ENCODE data around the gene PCP4.

The PCP4 gene

DNA sequence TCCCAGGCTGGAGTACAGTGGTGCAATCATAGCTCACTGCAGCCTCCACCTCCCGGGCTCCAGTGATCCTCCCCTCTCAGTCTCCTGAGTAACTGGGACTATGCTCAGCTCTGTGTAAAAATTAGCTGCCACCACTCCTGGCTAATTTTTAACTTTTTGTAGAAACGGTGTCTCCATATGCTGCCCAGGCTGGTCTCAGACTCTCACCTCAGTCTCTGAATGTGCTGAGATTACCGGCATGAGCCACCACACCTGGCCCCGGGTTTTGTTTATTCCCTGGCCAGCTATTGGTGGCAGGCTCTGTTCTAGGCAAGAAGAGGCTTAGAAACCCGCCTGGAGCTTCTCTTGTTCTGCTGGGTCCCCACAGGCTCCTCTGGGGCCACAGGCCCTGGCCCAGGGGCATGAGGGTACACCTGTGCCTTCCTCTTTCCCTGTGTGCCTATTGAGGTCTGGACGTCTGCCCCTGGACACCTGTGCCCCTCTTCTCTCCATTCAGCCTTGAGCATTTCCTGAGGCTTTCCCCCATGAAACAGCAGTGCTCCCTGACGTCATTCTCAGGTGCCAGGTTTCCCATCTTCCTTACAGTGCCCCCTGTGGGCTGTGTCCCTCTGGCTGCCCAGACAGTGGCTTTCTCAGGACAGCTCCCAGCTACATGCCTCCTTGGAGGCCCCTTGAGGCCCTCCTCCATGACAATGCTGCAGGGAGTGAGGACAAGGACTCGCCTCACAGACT, 57.5 kb downstream of the PCP4 start:
- DNase-seq: no peak

DNA sequence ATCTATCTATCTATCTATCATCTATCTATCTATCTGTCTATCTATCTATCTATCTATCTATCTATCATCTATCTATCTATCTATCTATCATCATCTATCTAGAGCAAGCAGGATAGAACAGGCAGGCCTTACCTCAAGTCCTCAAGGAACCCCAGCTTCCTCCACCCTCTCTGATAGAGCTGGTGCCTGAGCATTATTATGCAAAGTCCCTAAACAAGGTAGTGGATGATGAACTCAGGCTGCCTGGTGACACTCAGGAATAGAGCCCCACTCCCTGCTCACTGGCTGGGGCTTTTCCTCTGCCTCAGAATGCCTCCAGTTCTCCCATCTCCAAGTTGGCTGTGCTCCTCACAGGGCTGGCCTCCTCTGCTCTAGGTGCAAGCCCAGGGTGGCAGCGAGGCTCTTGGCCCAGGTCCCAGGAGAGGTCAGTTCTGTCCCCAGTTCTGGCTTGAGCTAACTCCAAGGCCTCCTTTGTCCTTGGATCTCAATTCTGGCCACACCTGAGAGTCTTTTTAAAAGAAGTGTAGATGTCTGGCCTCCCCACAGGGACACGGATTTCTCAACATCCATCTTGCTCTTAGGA, 60.2 kb downstream of the PCP4 start:
- no peak for DNase-seq

DNA sequence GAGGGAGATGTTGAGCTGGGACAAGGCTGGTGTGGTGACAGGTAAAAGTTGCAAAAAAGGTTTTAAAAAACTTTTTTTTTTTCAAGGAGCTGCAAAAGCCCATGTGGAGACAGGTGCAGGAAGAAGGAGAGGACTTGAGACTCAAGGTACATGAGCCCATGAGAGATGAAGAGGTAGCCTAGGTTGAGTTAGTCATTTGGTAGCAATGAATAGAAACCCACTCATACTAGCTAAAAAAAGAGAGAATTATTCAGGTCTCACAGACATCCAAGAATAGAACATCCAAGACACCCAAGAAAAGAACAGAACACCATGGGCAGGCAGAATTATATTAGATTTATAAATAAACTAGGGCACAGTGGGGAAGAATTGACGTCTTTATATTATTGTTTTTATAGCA, 65.1 kb downstream of the PCP4 start:
- DNase-seq: no peak

DNA sequence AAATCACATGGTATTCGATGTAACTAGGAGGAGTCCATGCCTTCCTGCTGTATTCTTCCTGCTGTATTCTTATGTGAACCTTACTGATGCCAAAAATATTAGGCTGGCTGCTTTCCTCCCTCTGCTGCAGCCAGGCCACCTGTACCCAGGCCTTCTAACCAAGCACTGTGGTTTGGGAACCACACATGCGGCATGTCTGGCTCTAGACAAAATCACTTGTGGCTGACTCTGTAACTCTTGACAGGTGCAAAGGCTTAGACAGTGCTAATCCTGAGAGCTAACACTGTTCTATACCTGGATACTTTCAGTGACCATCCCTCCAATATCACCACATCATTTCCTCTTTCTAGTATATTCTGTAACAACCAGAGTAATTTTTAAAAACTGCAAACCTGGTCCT, 67.7 kb downstream of the PCP4 start:
- no peak for DNase-seq

DNA sequence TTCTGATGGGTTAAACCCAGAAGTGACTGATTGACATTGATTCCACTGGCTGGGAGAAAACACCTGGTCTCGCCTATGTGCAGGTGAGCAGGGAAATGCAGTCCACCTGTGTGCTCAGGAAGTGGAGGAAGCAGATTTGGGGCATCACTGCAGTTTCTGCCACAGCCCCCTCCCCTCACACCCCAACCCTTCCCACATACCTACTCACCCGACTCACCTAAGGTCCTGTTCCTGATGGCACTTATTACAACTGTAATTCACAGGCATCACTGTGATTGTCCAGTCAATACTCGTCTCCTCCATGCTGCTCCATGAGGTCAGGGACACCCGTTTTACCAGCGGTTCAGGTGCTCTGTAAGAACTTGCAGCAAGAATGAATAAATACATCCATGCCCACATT, 68.5 kb downstream of the PCP4 start:
- no peak for DNase-seq

DNA sequence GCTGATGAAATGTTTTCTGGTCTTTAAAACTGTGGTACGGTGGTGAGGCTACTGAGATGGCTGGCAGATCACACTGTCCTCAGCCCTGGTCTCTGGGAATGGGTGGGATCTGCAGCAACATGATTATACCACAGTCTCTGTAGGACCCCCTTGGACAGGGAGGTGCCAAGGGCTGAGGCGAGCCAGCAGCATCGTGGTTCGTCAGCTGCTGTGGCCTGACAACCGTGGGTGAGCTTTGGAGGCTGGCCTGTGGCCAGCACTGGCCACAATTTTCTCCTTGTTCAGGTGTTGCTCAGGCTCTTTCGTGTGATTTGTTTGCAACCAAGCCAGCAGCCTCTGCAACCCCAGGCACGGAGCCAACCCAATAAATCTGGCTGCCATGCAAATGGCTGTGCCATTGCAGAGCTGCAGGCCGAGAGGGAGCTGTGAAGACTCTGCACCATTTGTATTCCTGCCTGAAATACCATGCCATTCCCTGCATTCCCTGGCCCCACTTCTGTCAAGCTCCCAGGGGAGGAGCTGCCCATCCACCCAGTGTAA, 70.9 kb downstream of the PCP4 start:
- no peak for DNase-seq

DNA sequence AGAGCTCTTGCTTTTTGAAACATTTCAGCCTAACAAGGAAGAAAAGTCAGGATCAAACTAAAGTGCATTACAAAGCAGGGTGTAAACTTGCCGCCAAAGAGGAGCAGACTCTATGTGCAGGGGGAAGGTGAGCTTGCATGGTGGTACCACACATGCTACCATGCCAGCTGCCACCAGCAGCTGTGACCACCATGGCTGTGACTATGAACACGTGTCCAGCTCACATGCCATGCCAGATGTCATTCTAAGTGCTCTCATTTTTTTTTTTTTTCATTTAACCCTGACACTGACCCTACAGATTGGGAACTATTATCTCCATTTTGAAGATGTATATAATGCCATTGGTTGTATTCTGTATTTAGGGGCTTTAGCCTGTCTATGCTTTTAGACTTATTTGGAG, 79.0 kb downstream of the PCP4 start:
- DNase-seq: no peak

DNA sequence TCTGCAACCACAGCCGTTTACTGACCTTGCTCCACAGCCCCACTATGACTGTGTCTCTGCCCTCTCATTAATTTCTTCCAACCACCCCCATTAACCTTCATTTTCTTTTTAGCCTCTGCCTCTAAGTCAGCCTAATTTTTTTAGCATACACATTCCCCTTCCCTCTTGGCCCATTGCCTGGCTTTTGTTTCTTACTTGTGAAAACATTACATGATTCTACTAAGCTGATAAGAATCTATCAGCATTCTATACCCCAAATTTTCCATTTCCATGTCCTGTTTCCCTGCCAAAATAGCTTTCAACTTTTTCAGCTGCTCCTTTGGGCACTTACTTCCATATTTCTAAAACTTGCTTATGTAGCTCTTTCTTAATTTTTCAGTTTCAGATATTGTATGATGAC, 79.8 kb downstream of the PCP4 start:
- no peak for DNase-seq

DNA sequence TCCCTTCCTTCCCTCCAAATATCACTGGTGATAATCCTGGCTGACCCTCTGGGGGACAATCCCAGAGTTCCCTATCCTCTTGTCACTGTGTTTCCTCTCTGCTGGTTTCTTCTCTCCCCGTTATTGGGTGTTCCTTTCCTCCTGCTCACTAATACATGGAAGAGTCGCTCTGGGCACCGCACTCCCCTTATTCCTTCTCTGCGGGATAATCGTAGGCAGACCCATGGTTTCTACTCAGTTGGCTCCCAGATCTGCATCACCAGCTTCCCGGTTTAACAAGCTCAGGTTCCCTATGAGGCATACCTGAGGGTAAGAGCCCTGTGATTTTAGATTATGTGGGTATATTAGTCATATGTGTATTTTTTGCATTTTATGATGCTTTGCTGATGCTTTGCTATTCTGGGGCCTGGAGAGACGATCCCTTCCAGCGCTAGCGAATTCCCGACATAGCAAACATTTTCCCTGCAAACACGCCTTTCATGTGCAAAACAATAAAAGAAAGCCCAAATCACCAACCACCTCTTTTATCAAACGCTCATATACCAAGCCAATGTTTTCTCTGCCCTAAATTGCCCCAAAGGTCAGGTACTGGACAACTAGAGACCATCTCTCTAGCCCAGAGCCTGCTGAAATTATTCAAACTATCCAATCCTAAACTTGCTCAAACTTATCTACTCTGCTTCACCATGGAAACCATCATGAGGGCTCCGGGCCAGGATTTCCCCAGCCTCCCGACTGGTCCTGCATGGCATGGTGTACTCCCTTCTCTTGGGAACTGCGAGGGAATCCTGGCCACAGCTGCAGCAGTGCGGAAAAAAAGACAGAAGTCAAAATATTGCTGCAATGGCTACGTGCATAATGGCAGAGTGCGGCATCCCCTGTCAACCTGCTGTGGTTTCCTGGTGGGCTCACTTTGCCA, 84.2 kb downstream of the PCP4 start:
- no peak for DNase-seq

DNA sequence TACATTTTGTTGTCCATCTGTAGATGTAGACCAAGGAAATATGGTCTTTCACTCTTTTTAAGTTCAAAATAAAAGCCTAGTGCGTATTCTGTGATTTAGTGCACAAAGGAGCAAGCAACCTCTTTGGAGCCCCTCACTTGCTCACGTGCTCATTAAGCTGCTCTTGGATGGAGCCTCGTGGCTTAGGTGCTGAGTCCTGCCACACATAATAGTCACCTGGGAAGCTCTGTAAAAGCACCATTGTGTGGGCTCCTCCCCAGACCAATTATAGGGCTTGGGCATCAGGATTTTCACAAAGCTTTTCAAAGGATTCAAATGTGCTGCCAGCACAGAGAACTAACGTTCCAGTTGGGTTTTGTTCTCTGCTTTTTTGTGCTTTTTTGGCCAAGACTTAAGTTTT, 85.0 kb downstream of the PCP4 start:
- no peak for DNase-seq

DNA sequence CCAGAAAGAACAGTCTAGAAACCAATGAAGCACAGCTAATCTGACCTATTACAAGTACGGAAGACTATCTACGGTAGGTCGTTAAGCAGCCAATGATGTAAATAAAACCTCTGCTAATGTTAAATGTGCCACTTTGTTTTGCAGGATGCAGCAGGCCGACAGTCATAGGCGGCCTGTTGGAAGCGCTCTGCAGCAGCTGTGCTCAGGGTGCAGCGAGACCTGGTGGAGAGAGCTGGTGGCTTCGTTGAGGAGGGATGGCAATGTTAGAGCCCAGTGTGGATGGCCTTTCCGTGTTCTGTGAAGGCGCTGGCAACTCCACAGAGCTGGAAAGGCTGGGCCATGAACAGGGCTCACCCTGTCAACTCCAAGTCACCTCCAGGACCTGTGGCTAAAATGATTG, 87.3 kb downstream of the PCP4 start:
- DNase-seq: no peak

DNA sequence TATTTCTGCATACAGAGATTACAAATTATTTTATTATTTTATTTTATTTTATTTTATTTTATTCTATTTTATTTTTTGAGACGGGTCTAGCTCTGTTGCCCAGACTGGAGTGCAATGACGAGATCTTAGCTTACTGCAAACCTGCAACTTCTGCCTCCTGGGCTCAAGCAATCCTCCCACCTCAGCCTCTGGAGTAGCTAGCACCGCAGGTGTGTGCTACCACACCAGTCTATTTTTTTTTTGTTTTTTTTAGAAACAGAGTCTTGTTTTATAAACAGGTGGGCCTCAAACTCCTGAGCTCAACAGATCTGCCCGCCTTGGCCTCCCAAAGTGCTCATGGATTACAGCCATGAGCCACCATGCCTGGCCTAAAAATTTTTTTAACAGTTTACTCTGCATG, 88.1 kb downstream of the PCP4 start:
- no peak for DNase-seq

DNA sequence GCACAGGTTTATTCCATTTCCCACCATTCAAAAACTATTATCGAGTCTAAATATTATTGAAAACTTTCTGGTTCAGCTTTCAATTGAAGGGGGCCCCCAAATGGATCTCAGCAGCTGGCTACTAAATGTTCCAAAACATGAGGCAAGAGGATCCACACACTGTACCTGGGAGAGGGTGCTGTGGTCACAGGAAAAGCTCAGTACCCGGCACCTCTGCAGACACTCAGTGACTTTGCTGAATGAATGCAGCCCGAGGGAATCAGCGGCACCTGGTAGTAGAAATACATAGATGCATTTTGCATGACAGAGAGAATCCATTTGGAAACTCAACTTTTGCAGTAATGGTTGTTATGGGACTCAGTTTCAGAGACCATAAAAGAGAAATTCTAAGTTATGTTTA, 89.3 kb downstream of the PCP4 start:
- DNase-seq: no peak

DNA sequence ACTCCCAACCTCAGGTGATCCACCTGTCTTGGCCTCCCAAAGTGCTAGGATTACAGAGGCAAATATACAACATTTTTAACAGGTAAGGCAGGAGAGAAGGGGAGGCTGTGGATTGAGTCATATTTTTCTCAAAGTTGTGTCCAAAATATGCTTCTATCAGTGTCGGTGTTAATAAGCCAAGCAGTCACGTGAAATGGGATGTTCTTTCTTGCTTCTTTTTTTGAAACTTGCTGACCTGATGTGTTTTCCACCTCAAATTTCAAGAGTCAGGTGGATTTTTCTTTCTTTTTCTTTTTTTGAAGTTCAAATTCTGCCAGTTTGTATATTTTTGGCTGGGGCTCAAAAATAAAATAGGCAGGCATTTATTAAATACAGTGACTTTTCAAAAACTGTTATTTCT, 91.5 kb downstream of the PCP4 start:
- DNase-seq: no peak

DNA sequence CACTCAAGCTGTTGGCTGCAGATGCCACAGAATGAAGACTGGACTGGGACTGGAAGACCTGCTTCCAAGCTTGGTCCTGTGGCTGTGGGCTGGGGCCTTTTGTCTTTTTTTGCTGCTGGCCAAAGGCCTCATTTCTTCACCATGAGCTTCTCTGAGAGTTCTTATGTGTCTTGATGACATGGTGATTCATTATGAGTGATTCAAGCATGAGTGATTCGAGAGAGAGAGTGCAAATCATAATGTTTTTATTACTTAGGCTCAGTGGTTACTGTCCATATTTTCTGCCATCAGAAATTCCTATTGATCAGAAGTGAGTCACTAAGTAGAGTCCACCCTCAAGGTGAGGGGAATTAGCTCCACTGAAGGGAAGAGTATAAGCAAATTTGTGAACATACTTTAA, 94.0 kb downstream of the PCP4 start:
- DNase-seq: no peak

DNA sequence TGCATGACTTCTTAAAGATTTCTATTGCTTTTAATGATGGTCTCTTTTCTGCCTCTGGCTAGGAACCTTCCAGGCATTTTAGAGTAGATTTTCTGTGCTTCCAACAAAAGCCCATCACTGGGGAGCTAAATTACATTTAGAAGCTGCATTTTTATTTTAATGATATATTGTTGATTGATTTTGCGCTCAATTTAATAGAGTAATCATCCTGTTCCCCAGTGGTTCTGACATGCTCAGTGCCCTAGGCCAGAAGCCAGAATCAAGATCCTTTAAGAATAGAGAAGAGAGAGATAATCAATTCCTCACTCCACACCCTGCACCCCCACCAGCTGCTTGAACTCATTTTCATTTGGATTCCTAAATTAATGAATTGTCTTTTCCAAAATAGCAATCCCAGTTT, 97.8 kb downstream of the PCP4 start:
- no peak for DNase-seq

DNA sequence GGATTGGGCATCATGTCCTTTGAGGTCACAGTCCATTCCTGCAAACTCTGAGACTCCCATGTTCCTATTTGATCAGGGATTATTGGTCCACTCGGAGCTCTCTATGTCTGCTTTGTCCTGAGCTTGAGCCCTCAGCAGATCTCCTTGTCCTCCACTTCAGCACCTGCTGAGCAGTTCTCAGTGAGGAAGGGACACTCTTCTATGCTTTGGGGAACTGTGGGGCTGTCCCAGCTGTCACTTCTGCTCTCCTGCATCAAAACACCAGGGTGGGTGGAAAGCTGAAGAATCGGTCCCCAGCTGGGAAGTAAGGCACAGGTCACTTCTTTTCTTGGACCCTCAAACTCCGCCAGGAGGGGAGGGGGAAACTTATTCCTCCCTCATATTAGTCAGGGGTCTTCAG, 99.5 kb downstream of the PCP4 start:
- DNase-seq: no peak

DNA sequence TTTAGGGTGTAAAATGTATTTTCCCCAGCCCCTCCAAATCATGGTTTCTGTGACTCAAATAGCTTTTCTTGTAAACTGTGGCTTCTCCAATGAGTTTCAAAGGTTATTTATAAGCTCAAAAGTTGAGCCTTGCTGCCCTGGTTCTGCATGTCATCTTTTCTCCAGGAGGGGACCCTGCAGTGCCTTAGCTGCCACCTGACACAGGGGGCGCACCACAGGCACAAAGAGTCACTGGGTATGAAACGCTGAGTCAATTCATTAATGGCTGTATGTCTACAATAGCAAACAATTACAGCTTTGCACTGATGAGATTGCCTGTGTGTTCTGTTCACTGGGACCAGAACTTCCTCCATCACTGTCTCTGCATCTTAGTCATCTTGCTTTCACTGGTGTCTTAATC, 100.8 kb downstream of the PCP4 start:
- no peak for DNase-seq

DNA sequence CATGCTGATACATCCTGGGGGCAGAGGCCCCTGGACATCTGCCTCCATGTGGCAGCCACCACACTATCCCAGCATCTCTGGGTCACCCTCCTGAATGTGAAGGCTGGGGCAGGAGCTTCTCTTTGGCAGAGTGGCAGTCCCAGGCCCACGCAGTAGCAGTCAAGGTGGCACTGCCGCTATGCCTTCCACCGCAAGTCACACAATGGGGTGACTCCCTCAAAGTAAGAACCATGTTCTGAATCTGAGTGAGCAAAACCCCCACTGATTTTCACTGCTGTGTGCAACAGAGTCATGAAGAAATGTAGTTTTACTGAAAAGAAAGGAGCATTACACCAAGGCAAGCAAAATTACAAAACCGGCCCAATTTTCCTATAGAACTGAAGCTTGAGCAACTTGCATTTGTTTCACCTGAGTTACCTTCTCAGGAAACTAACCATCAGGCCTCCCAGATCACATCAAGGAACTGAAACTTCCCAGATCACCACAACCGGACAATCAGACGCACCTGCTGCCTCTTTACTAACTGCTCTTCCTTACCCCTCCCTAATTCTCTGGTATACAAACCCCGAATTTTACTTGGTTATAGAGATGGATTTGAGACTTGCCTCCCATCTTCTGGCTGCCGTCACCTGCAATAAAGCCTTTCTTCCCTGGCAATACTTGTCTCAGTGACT, 102.6 kb downstream of the PCP4 start:
- no peak for DNase-seq

DNA sequence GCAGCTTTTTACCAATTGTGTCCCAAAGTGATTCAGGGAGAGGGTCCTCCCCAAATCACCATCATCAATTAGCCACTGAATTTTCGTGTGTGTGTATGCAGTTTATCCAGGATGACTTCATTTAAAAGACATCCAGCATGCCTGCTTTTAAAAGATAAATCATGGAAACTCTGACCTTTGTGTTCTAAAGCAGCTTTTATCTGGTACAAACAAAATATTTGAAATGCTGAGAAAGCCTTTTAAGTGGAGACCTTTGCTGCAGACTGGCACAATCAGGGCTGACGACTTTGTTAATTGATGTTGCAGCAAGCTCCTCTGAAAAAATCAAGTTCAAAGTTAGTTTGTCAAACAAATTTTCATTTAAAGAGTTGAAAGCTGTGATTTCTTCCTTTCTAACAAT, 104.7 kb downstream of the PCP4 start:
- DNase-seq: no peak

DNA sequence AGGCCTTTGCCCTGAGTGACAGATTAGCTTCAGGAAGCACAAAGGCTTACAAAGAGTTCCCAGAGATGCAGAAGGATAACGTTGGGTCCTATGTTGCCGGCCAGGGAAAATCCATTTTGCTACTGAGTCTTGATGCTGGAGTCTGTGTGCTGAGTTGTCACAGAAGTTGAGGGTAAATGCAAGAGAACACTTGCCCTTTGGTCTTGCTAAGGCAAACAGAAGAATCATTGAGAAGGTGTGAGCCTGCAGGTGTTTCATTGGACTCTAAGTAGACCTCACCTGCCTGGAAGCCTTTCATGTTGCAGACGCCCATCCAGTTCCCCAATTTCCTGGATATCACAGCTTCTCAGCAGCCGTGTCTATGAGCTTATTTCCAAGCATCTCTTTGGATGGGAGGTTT, 105.2 kb downstream of the PCP4 start:
- no peak for DNase-seq

DNA sequence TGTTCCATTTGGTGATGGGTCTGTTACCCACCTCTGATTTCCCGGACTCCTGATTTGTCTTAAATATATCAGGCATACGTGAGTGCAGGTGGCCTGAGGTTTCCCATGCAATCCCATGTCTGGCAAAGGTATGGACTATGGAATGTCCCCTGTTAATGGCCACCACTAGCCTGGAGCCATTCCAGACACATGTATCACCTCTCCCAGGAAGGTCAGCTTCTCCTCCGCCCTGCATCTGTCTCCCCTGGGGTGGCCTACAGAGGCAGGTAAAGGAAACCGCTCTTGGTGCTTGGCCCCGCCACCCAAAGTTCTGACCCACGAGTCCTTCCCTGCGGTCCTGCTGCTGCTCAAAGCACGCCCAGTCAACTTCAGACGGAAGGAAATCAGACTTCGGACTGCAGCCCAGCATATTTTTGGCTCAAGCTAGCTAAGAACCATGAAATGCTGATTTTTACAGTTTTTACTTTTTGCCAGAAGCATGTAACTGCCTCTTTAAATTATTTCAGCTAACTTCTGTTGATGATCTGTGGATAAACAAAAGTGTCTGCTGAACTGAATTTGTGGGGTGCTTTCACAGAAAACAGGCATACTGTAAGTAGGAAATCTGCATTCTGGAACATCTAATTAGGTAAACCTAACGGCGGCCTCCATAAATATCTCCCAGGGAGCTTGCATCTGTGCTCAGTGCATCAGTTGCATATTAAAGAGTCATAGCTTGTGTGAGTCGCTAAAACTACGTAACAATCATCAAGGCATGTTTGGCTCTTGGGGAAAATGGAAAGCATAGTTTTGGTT, 105.9 kb downstream of the PCP4 start:
- no peak for DNase-seq

Measured in suppressor macrophage (primary cell).